ENCODE measurements around the gene LEAP2. TPM values are rescaled to one million over a fixed set of nuclear protein-coding genes. Genes with fewer than 3 reads are reported as not detected.

The LEAP2 gene
- total and polyA plus RNA-seq, 10 of the 15 experiments (the other 5 are each of a cell fraction or from before 2014, with no cell fraction given): 1.9 to 8.8 (median 2.3) TPM

DNA sequence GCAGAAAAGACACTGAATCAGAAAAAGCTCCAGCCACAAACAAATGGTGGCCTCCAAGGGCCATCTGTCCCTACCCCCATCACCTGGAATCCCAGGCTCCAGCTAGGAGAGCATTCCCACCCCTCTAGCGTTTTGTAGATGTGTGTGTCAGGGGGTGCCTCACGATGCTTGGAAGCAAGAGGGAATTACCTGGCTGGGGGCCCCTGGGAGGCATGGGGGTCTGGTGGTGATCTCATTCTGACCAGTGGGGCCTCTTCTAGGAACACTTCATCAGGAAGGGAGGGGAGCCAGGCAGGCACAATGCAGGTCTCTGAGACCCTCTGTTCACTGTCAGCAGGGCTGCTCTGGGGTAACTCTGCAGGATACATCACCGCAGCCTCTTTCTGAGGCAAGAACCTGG lies 49.0 kb upstream of the LEAP2 start (continued):
- TF ChIP-seq FOS (IDR thresholded peaks at IDR 0.05; ENCODE audit: borderline replicate concordance, extremely low read depth, insufficient read length): no peak
- no peak for TF ChIP-seq CBX5 (IDR thresholded peaks at IDR 0.05; ENCODE audit: low read depth)
- TF ChIP-seq ETV6 (conservative IDR thresholded peaks at IDR 0.05 in 1 of 2, IDR thresholded peaks at IDR 0.05 in 1 of 2; ENCODE audit: borderline replicate concordance in 1 of 2, low read depth in 1 of 2): no peak
- no peak for TF ChIP-seq CHD4 (IDR thresholded peaks at IDR 0.05)

DNA sequence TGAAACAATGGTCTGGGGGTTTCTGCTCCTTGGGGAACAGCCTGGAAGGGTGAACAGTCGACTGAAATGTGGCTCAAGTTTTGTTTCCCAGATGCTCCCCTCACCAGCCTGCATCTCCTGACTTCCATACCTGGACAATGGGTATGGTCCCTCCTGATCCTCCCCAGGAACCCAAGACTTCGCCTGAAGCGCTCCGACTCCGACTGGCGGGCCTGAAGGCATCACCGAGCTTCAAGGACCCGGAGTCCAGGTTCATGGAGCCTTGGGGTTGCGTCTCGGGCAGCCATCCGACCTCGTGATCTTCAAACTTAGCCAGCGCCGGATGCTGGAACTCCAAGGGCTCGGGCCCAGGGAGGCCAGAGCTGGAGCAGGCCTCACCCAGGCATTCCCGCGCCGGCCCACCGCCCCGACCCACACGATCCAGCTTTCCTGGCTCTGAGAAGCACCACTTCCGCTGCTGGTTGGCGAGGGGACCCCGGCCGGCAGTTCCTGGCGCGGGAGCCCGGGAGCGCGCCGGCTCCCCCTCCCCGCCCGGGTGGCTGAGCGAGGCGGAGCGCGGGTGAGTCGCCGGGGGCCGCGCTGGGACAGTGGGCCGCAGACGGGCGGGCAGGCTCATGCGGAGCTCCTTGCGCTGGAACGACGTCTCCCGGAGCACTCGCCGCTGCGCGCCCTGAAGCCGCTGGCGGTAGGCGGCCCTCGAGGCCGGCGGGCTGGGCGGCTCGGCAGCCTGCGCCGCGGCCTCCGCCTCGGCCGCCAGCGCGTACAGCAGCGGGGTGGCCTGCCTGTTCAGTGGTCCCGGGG lies 48.2 kb upstream of the LEAP2 start:
- CTCF ChIA-PET: interaction anchor here (1.0 to 1.1 kb wide), 2 partner anchors 72 to 298 kb away, joined by 3 read pairs; no protein-coding TSS in a partner anchor
- POLR2A ChIA-PET: interaction anchor here (1.1 kb wide), 1 partner anchor 15 kb away, joined by 3 read pairs; no protein-coding TSS in a partner anchor
- intact Hi-C loops (cut with micrococcal nuclease; ENCODE audit: unreplicated experiment): no loop called here
- no peak for FAIRE-seq
- no peak overlapping the region for H3K27ac ChIP-seq (ENCODE audit: control insufficient read depth, insufficient read depth)
- no peaks in the 10 kb centered on the region for H3K36me3 ChIP-seq (ENCODE audit: control insufficient read depth in 2 of 2, insufficient read depth in 2 of 2, low read length in 1 of 2)
- DNase-seq (ENCODE audit: low read depth, low spot score): no peak
- no peaks in the 10 kb centered on the region for H4K20me1 ChIP-seq (ENCODE audit: control insufficient read depth, insufficient read depth)
- peaks cover 0 to 2% of the 10 kb centered on the region in 2 experiments; a peak in 2 of 4 replicates for H3K27me3 ChIP-seq (replicated peaks in 1 of 2; ENCODE audit: control insufficient read depth in 2 of 2, insufficient read depth in 2 of 2, low read length in 1 of 2)
- in situ Hi-C loops (cut with MboI): loop anchor here (10.0 kb wide), 1 partner anchor 300 kb away; no protein-coding TSS in a partner anchor
- SMC1A ChIA-PET (ENCODE audit: uncharacterized antibody, unreplicated experiment): interaction anchor here (1.1 to 10.9 kb wide), 3 partner anchors 71 to 322 kb away, joined by 4 to 129 read pairs (median 7); no protein-coding TSS in a partner anchor
- H3K79me2 ChIP-seq (ENCODE audit: control insufficient read depth, insufficient read depth, low read length): no peaks in the 10 kb centered on the region
- H3K9me3 ChIP-seq (replicated peaks; ENCODE audit: control insufficient read depth, insufficient read depth, low read length): no peaks in the 10 kb centered on the region
- peak; percentile 2; the same call in 1 of the 3 replicates for ATAC-seq
- BruUV-seq (replicated peaks): no TSS peak
- H2AFZ ChIP-seq (ENCODE audit: control insufficient read depth, low read depth, low read length): peak overlapping the region; percentile 53
- no peak overlapping the region for H3K9ac ChIP-seq (ENCODE audit: control insufficient read depth, insufficient read depth, low read length)
- no peaks in the 10 kb centered on the region; the same call in 1 of the 2 replicates for H3K4me1 ChIP-seq (ENCODE audit: control insufficient read depth, insufficient read depth, low read length)
- RAD21 ChIA-PET (ENCODE audit: unreplicated experiment): interaction anchor here (1.0 to 1.1 kb wide), 2 partner anchors 41 to 71 kb away, joined by 3 read pairs; partner anchors contain the start of genes GDF9 and UQCRQ
- peak overlapping the region; percentile 27; the same call in 1 of the 2 replicates for H3K4me3 ChIP-seq
- 64% methylated on average over 65 of the region's 71 CpGs for WGBS (ENCODE audit: insufficient coverage, insufficient replicate concordance, low lambda C conversion rate, missing lambda C conversion rate)
- H3K4me2 ChIP-seq (ENCODE audit: control insufficient read depth, insufficient read depth): peak overlapping the region; percentile 49
- TF ChIP-seq ZNF274 (IDR thresholded peaks at IDR 0.05; ENCODE audit: insufficient read depth, insufficient read length) (no peak), TAF1 (IDR thresholded peaks at IDR 0.05; ENCODE audit: borderline replicate concordance, low read depth, low read length) (no peak), DPF2 (IDR thresholded peaks at IDR 0.05) (peak; percentile 54; the same call in 1 of the 2 replicates), IRF4 (IDR thresholded peaks at IDR 0.05; ENCODE audit: low read depth, low read length) (no peak), BHLHE40 (IDR thresholded peaks at IDR 0.05; ENCODE audit: borderline replicate concordance in 1 of 2, low read depth in 2 of 2, low read length in 1 of 2) (0 out of 4 replicates have a peak, but pooled peaks of 1 of the 2 experiments have one; percentile 20), HDAC6 (IDR thresholded peaks at IDR 0.05; ENCODE audit: unreplicated experiment) (peak; percentile 43), ETV6 (conservative IDR thresholded peaks at IDR 0.05 in 1 of 2, IDR thresholded peaks at IDR 0.05 in 1 of 2; ENCODE audit: borderline replicate concordance in 1 of 2, low read depth in 1 of 2) (no peak), TCF3 (IDR thresholded peaks at IDR 0.05; ENCODE audit: borderline replicate concordance, insufficient read depth, low read depth, low read length) (no peak)
- TF ChIP-seq, protein P1, sequence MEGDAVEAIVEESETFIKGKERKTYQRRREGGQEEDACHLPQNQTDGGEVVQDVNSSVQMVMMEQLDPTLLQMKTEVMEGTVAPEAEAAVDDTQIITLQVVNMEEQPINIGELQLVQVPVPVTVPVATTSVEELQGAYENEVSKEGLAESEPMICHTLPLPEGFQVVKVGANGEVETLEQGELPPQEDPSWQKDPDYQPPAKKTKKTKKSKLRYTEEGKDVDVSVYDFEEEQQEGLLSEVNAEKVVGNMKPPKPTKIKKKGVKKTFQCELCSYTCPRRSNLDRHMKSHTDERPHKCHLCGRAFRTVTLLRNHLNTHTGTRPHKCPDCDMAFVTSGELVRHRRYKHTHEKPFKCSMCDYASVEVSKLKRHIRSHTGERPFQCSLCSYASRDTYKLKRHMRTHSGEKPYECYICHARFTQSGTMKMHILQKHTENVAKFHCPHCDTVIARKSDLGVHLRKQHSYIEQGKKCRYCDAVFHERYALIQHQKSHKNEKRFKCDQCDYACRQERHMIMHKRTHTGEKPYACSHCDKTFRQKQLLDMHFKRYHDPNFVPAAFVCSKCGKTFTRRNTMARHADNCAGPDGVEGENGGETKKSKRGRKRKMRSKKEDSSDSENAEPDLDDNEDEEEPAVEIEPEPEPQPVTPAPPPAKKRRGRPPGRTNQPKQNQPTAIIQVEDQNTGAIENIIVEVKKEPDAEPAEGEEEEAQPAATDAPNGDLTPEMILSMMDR (IDR thresholded peaks at IDR 0.05 in 2 of 3, conservative IDR thresholded peaks at IDR 0.05 in 1 of 3; ENCODE audit: control insufficient read depth in 2 of 3, extremely low read depth in 1 of 3, insufficient read depth in 1 of 3, low read depth in 3 of 3, low read length in 3 of 3): 0 out of 6 replicates have a peak, but pooled peaks of 1 of the 3 experiments have one; percentile 3
- TF ChIP-seq, protein P2, sequence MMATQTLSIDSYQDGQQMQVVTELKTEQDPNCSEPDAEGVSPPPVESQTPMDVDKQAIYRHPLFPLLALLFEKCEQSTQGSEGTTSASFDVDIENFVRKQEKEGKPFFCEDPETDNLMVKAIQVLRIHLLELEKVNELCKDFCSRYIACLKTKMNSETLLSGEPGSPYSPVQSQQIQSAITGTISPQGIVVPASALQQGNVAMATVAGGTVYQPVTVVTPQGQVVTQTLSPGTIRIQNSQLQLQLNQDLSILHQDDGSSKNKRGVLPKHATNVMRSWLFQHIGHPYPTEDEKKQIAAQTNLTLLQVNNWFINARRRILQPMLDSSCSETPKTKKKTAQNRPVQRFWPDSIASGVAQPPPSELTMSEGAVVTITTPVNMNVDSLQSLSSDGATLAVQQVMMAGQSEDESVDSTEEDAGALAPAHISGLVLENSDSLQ (IDR thresholded peaks at IDR 0.05): no peak

Measured in GM12878 (cell line).